Measurements from ENCODE around the gene IMPG2.

IMPG2 gene

DNA sequence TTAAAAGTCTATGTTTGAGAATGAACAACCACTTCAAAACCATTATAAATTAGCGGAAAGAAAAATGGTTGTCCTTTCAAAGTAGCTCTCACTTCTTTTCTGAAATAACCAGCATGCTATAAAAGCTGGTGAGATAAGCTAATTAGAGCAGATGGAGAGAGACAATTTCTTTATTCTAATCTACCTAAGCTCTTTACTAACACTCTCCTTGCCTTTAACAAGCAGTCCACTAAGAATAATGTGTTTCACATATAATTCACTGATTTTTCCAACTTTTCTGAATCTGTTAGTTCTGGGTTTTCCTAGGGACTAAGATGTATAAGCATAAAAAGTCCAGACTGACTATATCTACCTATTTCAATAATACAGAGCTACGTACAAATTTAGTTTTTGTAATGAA lies at the start of gene IMPG2:
Gene IMPG2, minus strand, starts transcription at position 101 of the 400 bp plus-strand sequence. CDS start 203 bp downstream, outside the sequence.
- ChIA-PET CTCF (no interaction called here), POLR2A (no interaction called here)
- TF ChIP-seq NFRKB (IDR thresholded peaks at IDR 0.05) (no peak), FOXM1 (IDR thresholded peaks at IDR 0.05; ENCODE audit: borderline replicate concordance) (no peak)
- DNase-seq (ENCODE audit: extremely low spot score) = no peak

DNA sequence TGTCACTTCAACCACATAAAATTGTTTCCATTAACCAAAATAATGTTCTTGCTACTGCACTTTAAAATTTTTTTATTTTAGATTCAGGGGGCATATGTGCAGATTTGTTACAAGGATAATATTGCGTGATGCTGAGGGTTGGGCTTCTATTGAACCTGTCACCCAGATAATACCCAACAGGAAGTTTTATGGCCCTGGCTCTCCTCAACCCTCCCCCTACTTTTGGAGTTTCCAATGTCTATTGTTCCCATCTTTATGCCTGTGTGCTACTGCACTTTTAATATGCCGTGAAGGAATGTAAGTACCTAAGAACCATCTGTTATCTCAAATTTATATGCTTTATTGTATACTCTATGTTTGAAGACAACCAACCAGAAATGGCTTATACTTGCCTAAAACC lies 42.0 kb upstream of the IMPG2 start:
- TF ChIP-seq, protein P1, sequence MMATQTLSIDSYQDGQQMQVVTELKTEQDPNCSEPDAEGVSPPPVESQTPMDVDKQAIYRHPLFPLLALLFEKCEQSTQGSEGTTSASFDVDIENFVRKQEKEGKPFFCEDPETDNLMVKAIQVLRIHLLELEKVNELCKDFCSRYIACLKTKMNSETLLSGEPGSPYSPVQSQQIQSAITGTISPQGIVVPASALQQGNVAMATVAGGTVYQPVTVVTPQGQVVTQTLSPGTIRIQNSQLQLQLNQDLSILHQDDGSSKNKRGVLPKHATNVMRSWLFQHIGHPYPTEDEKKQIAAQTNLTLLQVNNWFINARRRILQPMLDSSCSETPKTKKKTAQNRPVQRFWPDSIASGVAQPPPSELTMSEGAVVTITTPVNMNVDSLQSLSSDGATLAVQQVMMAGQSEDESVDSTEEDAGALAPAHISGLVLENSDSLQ (IDR thresholded peaks at IDR 0.05) = peak; percentile 68
- TF ChIP-seq ELF4 (IDR thresholded peaks at IDR 0.05) = no peak
- ChIA-PET POLR2A (no interaction called here), CTCF (interaction anchor here (0.9 kb wide), 1 partner anchor 12 kb away, joined by 3 read pairs; no protein-coding TSS in a partner anchor)
- DNase-seq (ENCODE audit: extremely low spot score) = no peak

- TF ChIP-seq SUZ12 (IDR thresholded peaks at IDR 0.05) (no peak), L3MBTL2 (conservative IDR thresholded peaks at IDR 0.05) (no peak), ARNT (IDR thresholded peaks at IDR 0.05) (no peak), FOXK2 (IDR thresholded peaks at IDR 0.05) (no peak), NFRKB (IDR thresholded peaks at IDR 0.05) (no peak), LEF1 (IDR thresholded peaks at IDR 0.05; ENCODE audit: borderline replicate concordance) (no peak), CTBP1 (IDR thresholded peaks at IDR 0.05; ENCODE audit: borderline replicate concordance) (no peak), TARDBP (IDR thresholded peaks at IDR 0.05) (no peak), FOXM1 (IDR thresholded peaks at IDR 0.05; ENCODE audit: borderline replicate concordance) (no peak), SP1 (IDR thresholded peaks at IDR 0.05) (no peak), ZNF384 (IDR thresholded peaks at IDR 0.05) (no peak), ELF4 (IDR thresholded peaks at IDR 0.05) (no peak), FOXA1 (IDR thresholded peaks at IDR 0.05) (no peak), HDGF (IDR thresholded peaks at IDR 0.05; ENCODE audit: borderline replicate concordance) (no peak), BHLHE40 (IDR thresholded peaks at IDR 0.05; ENCODE audit: borderline replicate concordance) (no peak)
- TF ChIP-seq, protein P1 (IDR thresholded peaks at IDR 0.05) = no peak
- ChIA-PET CTCF (no interaction called here), POLR2A (no interaction called here)
- no peak for DNase-seq (ENCODE audit: extremely low spot score)
Measured at GRCh38 chr3:101351829-101352228, 31.5 kb upstream of the IMPG2 start.

GRCh38 chr3:101340591-101340990 lies 20.2 kb upstream of the IMPG2 start:
- TF ChIP-seq SP1 (IDR thresholded peaks at IDR 0.05) (no peak), NFRKB (IDR thresholded peaks at IDR 0.05) (no peak), FOXK2 (IDR thresholded peaks at IDR 0.05) (no peak), ELF4 (IDR thresholded peaks at IDR 0.05) (no peak), ARNT (IDR thresholded peaks at IDR 0.05) (no peak), CTBP1 (IDR thresholded peaks at IDR 0.05; ENCODE audit: borderline replicate concordance) (no peak), ZNF384 (IDR thresholded peaks at IDR 0.05) (no peak), FOXA1 (IDR thresholded peaks at IDR 0.05) (no peak), TARDBP (IDR thresholded peaks at IDR 0.05) (no peak), L3MBTL2 (conservative IDR thresholded peaks at IDR 0.05) (no peak), FOXM1 (IDR thresholded peaks at IDR 0.05; ENCODE audit: borderline replicate concordance) (no peak), SUZ12 (IDR thresholded peaks at IDR 0.05) (no peak), LEF1 (IDR thresholded peaks at IDR 0.05; ENCODE audit: borderline replicate concordance) (no peak), HDGF (IDR thresholded peaks at IDR 0.05; ENCODE audit: borderline replicate concordance) (no peak)
- ChIA-PET CTCF (no interaction called here), POLR2A (no interaction called here)
- no peak for DNase-seq (ENCODE audit: extremely low spot score)

DNA sequence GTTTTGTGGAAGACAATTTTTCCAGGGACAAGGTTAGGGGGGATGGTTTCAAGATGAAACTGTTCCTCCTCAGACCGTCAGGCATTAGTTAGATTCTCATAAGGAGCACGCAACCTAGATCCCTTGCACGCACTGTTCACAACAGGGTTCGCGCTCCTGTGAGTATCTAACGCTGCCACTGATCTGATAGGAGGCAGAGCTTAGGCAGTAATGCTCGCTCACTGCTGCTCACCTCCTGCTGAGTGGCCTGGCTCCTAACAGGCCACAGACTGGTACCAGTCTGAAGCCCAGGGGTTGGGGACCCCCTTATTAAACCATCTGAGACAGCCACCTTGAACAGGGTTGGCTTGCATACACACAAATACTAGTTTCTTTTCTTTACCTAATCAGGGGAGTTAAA lies 13.5 kb upstream of the IMPG2 start:
- ChIA-PET CTCF (no interaction called here), POLR2A (no interaction called here)
- no peak for DNase-seq (ENCODE audit: extremely low spot score)
- TF ChIP-seq FOXK2 (IDR thresholded peaks at IDR 0.05) (no peak), NFRKB (IDR thresholded peaks at IDR 0.05) (no peak), SUZ12 (IDR thresholded peaks at IDR 0.05) (no peak), HDGF (IDR thresholded peaks at IDR 0.05; ENCODE audit: borderline replicate concordance) (no peak), ELF4 (IDR thresholded peaks at IDR 0.05) (no peak), ARNT (IDR thresholded peaks at IDR 0.05) (no peak), FOXA1 (IDR thresholded peaks at IDR 0.05) (no peak), TARDBP (IDR thresholded peaks at IDR 0.05) (no peak), L3MBTL2 (conservative IDR thresholded peaks at IDR 0.05) (no peak), FOXM1 (IDR thresholded peaks at IDR 0.05; ENCODE audit: borderline replicate concordance) (no peak), ZNF384 (IDR thresholded peaks at IDR 0.05) (no peak), SP1 (IDR thresholded peaks at IDR 0.05) (no peak), LEF1 (IDR thresholded peaks at IDR 0.05; ENCODE audit: borderline replicate concordance) (no peak), CTBP1 (IDR thresholded peaks at IDR 0.05; ENCODE audit: borderline replicate concordance) (no peak), BHLHE40 (IDR thresholded peaks at IDR 0.05; ENCODE audit: borderline replicate concordance) (no peak)
- TF ChIP-seq, protein P1 (IDR thresholded peaks at IDR 0.05) = no peak

- DNase-seq (ENCODE audit: extremely low spot score) = no peak
- ChIA-PET CTCF (no interaction called here), POLR2A (no interaction called here)
- no peak for TF ChIP-seq ARNT (IDR thresholded peaks at IDR 0.05)
- TF ChIP-seq NFRKB (IDR thresholded peaks at IDR 0.05) = no peak
- no peak for TF ChIP-seq SP1 (IDR thresholded peaks at IDR 0.05)
- TF ChIP-seq SUZ12 (IDR thresholded peaks at IDR 0.05) = no peak
- no peak for TF ChIP-seq BHLHE40 (IDR thresholded peaks at IDR 0.05; ENCODE audit: borderline replicate concordance)
- TF ChIP-seq HDGF (IDR thresholded peaks at IDR 0.05; ENCODE audit: borderline replicate concordance) = no peak
- no peak for TF ChIP-seq ZNF384 (IDR thresholded peaks at IDR 0.05)
- no peak for TF ChIP-seq TARDBP (IDR thresholded peaks at IDR 0.05)
- no peak for TF ChIP-seq ELF4 (IDR thresholded peaks at IDR 0.05)
- TF ChIP-seq FOXA1 (IDR thresholded peaks at IDR 0.05) = no peak
- TF ChIP-seq L3MBTL2 (conservative IDR thresholded peaks at IDR 0.05) = no peak
- no peak for TF ChIP-seq FOXM1 (IDR thresholded peaks at IDR 0.05; ENCODE audit: borderline replicate concordance)
- no peak for TF ChIP-seq FOXK2 (IDR thresholded peaks at IDR 0.05)
Measured at GRCh38 chr3:101329016-101329673, 8.8 kb upstream of the IMPG2 start.

All from HEK293T (cell line).